Retinal pigment epithelial cell (primary cell): ENCODE results near the gene UMAD1.

Experiments
- DNase-seq: peaks from one replicate; pipeline ENCODE4 v3.0.0-alpha.2; 2010; ENCODE audit warnings: low read depth
- H3K4me3 ChIP-seq: 2 replicates; pipeline ENCODE4 v1.5.1; 2011; ENCODE audit warnings: mild to moderate bottlenecking, low read length, control low read depth, moderate library complexity
- CTCF ChIP-seq: conservative IDR thresholded peaks from 2 replicates; pipeline ENCODE4 v1.5.1; 2011; ENCODE audit warnings: low read depth, low read length, control low read depth, inconsistent platforms

Gene UMAD1

GRCh38 chr7:7688310-7688709 is 47.8 kb downstream of the UMAD1 start:
- TF ChIP-seq CTCF: no peak
- DNase-seq: no peak
- no peak overlapping the region for H3K4me3 ChIP-seq

- no peak overlapping the region for H3K4me3 ChIP-seq
- DNase-seq: no peak
- no peak for TF ChIP-seq CTCF
Observed at GRCh38 chr7:7688956-7689355, 48.4 kb downstream of the UMAD1 start.

GRCh38 chr7:7693881-7694280 is 53.3 kb downstream of the UMAD1 start:
- TF ChIP-seq CTCF: no peak
- DNase-seq: peak; percentile 69

GRCh38 chr7:7694542-7694941 is 54.0 kb downstream of the UMAD1 start:
- no peak for TF ChIP-seq CTCF
- H3K4me3 ChIP-seq: no peak overlapping the region
- no peak for DNase-seq

More at GRCh38 chr7:7693881-7694280, 53.3 kb downstream of the UMAD1 start:
- no peak overlapping the region for H3K4me3 ChIP-seq

GRCh38 chr7:7695111-7695817 is 54.7 kb downstream of the UMAD1 start:
- H3K4me3 ChIP-seq: no peak overlapping the region
- DNase-seq: no peak
- no peak for TF ChIP-seq CTCF

- no peak for TF ChIP-seq CTCF
- DNase-seq: peak; percentile 43
- no peak overlapping the region for H3K4me3 ChIP-seq
Observed at GRCh38 chr7:7696458-7697119, 56.0 kb downstream of the UMAD1 start.

GRCh38 chr7:7698930-7699329 is 58.4 kb downstream of the UMAD1 start:
- no peak for TF ChIP-seq CTCF
- DNase-seq: no peak
- no peak overlapping the region for H3K4me3 ChIP-seq
